Vagina (tissue), 2 donors: ENCODE data around the gene SETD3. TPM values are rescaled to one million over a fixed set of nuclear protein-coding genes. Genes with fewer than 3 reads are reported as not detected.

ENCODE experiments used
- DNase-seq, 2 donors: peaks; one replicate each; pipeline ENCODE4 v3.0.0-alpha.2; 2017; ENCODE audit errors: extremely low spot score in 2 of 2
- H3K27ac ChIP-seq: fragments of 200-600 bp; sonication (generic); one replicate; pipeline ENCODE4 v1.5.1; 2019
- H3K27me3 ChIP-seq: fragments of 200-600 bp; sonication (generic); one replicate; pipeline ENCODE4 v1.5.1; 2019
- H3K36me3 ChIP-seq, 2 donors: fragments of 200-600 bp; sonication (generic); one replicate each; pipeline ENCODE4 v1.5.1; 2017 to 2019
- H3K4me1 ChIP-seq: fragments of 200-600 bp; sonication (generic); one replicate; pipeline ENCODE4 v1.5.1; 2019
- H3K4me3 ChIP-seq, 2 donors: fragments of 200-600 bp; sonication (generic); 1 replicate in 1 of 2; 2 replicates in 1 of 2; pipeline ENCODE4 v1.5.1; 2016 to 2019
- H3K9me3 ChIP-seq: fragments of 200-600 bp; sonication (generic); one replicate; pipeline ENCODE4 v1.5.1; 2019
- CTCF ChIP-seq, 3 experiments: fragments of 450-650 bp in 2 of 3; fragments of 200-600 bp in 1 of 3; sonication (generic) in 1 of 3; IDR thresholded peaks; one replicate each; pipeline ENCODE4 v1.5.1; 2017 to 2019; ENCODE audit warnings: antibody characterized with exemption in 3 of 3, mild to moderate bottlenecking in 2 of 3, moderate library complexity in 2 of 3
- POLR2A ChIP-seq, 2 donors: fragments of 450-650 bp; IDR thresholded peaks; one replicate each; pipeline ENCODE4 v1.6.1; 2017; ENCODE audit warnings: antibody characterized with exemption in 2 of 2, mild to moderate bottlenecking in 2 of 2, moderate library complexity in 2 of 2
- POLR2AphosphoS5 ChIP-seq, 2 donors: sonication (generic); formaldehyde crosslinking; IDR thresholded peaks; one replicate each; pipeline ENCODE4 v1.9.0; 2017; ENCODE audit warnings: antibody characterized with exemption in 2 of 2, mild to moderate bottlenecking in 2 of 2, low read depth in 1 of 2; ENCODE audit not compliant: insufficient read depth in 1 of 2
- intact Hi-C: fragments of 100-400 bp; cut with DNase I; formaldehyde crosslinking; loops from one replicate; pipeline ENCODE4 v1.15.1; 2023
- total RNA-seq: library from RNA; depleted of rRNA; stranded (reverse); fragments of >200 nt; gene quantifications from one replicate; pipeline ENCODE4 v1.2.3, GENCODE V29; 2016

SETD3 gene
- total RNA-seq, 1 donor from 2014 or later: 49.8 TPM

- Histone ChIP-seq H3K4me3 (no peak overlapping the region), H3K4me1 (no peaks in the 10 kb centered on the region), H3K9me3 (no peaks in the 10 kb centered on the region), H3K36me3 (peaks cover 0 to 24% of the 10 kb centered on the region in 2 donors), H3K27me3 (no peaks in the 10 kb centered on the region), H3K27ac (no peak overlapping the region)
- DNase-seq: no peak
- no peak for TF ChIP-seq POLR2A (IDR thresholded peaks at IDR 0.05)
- no peak for TF ChIP-seq POLR2AphosphoS5 (IDR thresholded peaks at IDR 0.05; ENCODE audit: insufficient read depth in 1 of 2, low read depth in 1 of 2)
- TF ChIP-seq CTCF (IDR thresholded peaks at IDR 0.05): no peak
- intact Hi-C loops: no loop called here
Measured at GRCh38 chr14:99437706-99438105, 43.0 kb downstream of the SETD3 start.

- H3K4me3 ChIP-seq: no peak overlapping the region
- H3K9me3 ChIP-seq: no peaks in the 10 kb centered on the region
- TF ChIP-seq CTCF (IDR thresholded peaks at IDR 0.05) (no peak), POLR2A (IDR thresholded peaks at IDR 0.05) (no peak), POLR2AphosphoS5 (IDR thresholded peaks at IDR 0.05; ENCODE audit: insufficient read depth in 1 of 2, low read depth in 1 of 2) (no peak)
- intact Hi-C loops: no loop called here
- no peaks in the 10 kb centered on the region for H3K4me1 ChIP-seq
- H3K27me3 ChIP-seq: no peaks in the 10 kb centered on the region
- peak; percentile 9 to 25 for DNase-seq
- peaks cover 0 to 24% of the 10 kb centered on the region in 2 donors for H3K36me3 ChIP-seq
- no peak overlapping the region for H3K27ac ChIP-seq
Measured at GRCh38 chr14:99436247-99437180, 44.1 kb downstream of the SETD3 start.

- no peak overlapping the region for H3K27ac ChIP-seq
- H3K4me1 ChIP-seq: no peaks in the 10 kb centered on the region
- peaks cover 0 to 24% of the 10 kb centered on the region in 2 donors for H3K36me3 ChIP-seq
- H3K27me3 ChIP-seq: no peaks in the 10 kb centered on the region
- peak in 1 of 2 donors; percentile 20 for DNase-seq
- no peak overlapping the region for H3K4me3 ChIP-seq
- intact Hi-C loops: no loop called here
- H3K9me3 ChIP-seq: no peaks in the 10 kb centered on the region
- no peak for TF ChIP-seq CTCF (IDR thresholded peaks at IDR 0.05)
- no peak for TF ChIP-seq POLR2AphosphoS5 (IDR thresholded peaks at IDR 0.05; ENCODE audit: insufficient read depth in 1 of 2, low read depth in 1 of 2)
- TF ChIP-seq POLR2A (IDR thresholded peaks at IDR 0.05): no peak
Measured at GRCh38 chr14:99435327-99435726, 45.3 kb downstream of the SETD3 start.

GRCh38 chr14:99432485-99432884 lies 48.2 kb downstream of the SETD3 start:
- intact Hi-C loops: no loop called here
- H3K4me1 ChIP-seq: no peaks in the 10 kb centered on the region
- no peaks in the 10 kb centered on the region for H3K9me3 ChIP-seq
- H3K27me3 ChIP-seq: no peaks in the 10 kb centered on the region
- H3K4me3 ChIP-seq: no peak overlapping the region
- peaks cover 0 to 30% of the 10 kb centered on the region in 2 donors for H3K36me3 ChIP-seq
- no peak overlapping the region for H3K27ac ChIP-seq
- DNase-seq: no peak
- TF ChIP-seq POLR2AphosphoS5 (IDR thresholded peaks at IDR 0.05; ENCODE audit: insufficient read depth in 1 of 2, low read depth in 1 of 2) (no peak), CTCF (IDR thresholded peaks at IDR 0.05) (no peak), POLR2A (IDR thresholded peaks at IDR 0.05) (no peak)

GRCh38 chr14:99431986-99432385 lies 48.7 kb downstream of the SETD3 start:
- intact Hi-C loops: no loop called here
- no peaks in the 10 kb centered on the region for H3K9me3 ChIP-seq
- TF ChIP-seq POLR2A (IDR thresholded peaks at IDR 0.05): no peak
- no peak for TF ChIP-seq POLR2AphosphoS5 (IDR thresholded peaks at IDR 0.05; ENCODE audit: insufficient read depth in 1 of 2, low read depth in 1 of 2)
- TF ChIP-seq CTCF (IDR thresholded peaks at IDR 0.05): no peak
- H3K27me3 ChIP-seq: no peaks in the 10 kb centered on the region
- no peaks in the 10 kb centered on the region for H3K4me1 ChIP-seq
- peaks cover 0 to 30% of the 10 kb centered on the region in 2 donors for H3K36me3 ChIP-seq
- H3K27ac ChIP-seq: no peak overlapping the region
- no peak for DNase-seq
- no peak overlapping the region for H3K4me3 ChIP-seq
